GM13976 (cell line): ENCODE data around the gene SDCBP2.

ENCODE experiments used
- DNase-seq: peaks from one replicate; pipeline ENCODE4 v3.0.0; 2012; ENCODE audit warnings: low spot score
- in situ Hi-C: fragments of 300-500 bp; cut with MboI; formaldehyde crosslinking; loops from one replicate; pipeline ENCODE4 v1.12.0; 2022; ENCODE audit warnings: low sequenced_read_pairs, mixed read lengths, inconsistent platforms; ENCODE audit not compliant: unreplicated experiment
- TF ChIP-seq, protein P1 (sequence below): IDR thresholded peaks from 2 replicates; pipeline ENCODE4 v1.5.1; 2012; ENCODE audit warnings: borderline replicate concordance, mild to moderate bottlenecking; ENCODE audit not compliant: insufficient read depth; ENCODE audit errors: extremely low read depth, missing control alignments, control extremely low read depth

The SDCBP2 gene

DNA sequence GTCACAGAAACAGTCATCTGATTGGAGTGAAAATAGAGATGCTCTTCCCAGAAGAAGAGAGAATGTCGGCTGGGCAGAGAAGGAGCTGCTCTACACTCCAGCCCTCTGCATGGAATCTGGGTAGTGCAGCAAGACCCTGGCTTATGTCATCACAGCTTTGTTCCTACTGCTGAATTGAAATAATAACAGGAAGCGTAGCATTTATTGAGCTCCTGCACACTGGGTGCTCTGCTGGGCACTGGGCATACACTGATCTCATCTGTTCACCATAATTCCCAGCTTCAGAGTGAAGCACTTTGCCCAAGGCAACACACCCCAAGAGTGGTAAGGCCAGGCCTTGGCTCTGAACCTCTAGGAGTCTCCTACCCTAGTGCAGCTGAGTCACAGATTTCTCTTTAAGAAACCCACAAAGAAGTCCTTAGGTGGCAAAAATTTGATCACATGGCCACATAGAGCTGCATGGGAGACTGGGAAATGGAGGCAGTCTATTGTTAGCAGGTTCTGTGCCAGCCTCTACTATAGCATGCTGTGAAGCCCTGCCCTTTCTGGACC lies 3.9 kb upstream of the SDCBP2 start:
- DNase-seq, result no peak
- in situ Hi-C loops, result no loop called here
- TF ChIP-seq, protein P1, sequence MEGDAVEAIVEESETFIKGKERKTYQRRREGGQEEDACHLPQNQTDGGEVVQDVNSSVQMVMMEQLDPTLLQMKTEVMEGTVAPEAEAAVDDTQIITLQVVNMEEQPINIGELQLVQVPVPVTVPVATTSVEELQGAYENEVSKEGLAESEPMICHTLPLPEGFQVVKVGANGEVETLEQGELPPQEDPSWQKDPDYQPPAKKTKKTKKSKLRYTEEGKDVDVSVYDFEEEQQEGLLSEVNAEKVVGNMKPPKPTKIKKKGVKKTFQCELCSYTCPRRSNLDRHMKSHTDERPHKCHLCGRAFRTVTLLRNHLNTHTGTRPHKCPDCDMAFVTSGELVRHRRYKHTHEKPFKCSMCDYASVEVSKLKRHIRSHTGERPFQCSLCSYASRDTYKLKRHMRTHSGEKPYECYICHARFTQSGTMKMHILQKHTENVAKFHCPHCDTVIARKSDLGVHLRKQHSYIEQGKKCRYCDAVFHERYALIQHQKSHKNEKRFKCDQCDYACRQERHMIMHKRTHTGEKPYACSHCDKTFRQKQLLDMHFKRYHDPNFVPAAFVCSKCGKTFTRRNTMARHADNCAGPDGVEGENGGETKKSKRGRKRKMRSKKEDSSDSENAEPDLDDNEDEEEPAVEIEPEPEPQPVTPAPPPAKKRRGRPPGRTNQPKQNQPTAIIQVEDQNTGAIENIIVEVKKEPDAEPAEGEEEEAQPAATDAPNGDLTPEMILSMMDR, result no peak

GRCh38 chr20:1331801-1332453 lies 3.0 kb upstream of the SDCBP2 start:
- in situ Hi-C loops, result no loop called here
- no peak for DNase-seq
- TF ChIP-seq, protein P1, result no peak

DNA sequence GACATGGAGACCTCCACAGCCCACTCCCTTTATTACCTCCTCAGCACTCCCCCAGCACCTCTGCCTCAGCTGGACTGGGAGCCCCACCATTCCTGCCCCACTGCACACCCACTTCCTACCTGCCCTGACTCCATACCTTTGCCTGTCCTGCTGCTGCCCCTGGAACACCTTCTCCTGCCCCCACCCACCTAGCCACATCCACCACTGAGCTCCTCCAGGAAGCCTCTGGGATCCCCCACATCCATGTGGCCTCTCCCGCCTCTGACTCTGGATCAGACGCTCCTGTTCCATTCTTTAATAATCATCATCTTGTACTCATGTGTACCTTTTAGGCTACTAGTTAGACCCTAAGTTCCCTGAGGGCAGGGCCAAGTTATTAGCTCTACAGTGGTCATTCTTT lies 2.2 kb upstream of the SDCBP2 start:
- TF ChIP-seq, protein P1, result no peak
- in situ Hi-C loops, result no loop called here
- no peak for DNase-seq

GRCh38 chr20:1330075-1330830 lies 1.3 kb upstream of the SDCBP2 start:
- in situ Hi-C loops, result no loop called here
- DNase-seq, result no peak
- TF ChIP-seq, protein P1, result no peak

DNA sequence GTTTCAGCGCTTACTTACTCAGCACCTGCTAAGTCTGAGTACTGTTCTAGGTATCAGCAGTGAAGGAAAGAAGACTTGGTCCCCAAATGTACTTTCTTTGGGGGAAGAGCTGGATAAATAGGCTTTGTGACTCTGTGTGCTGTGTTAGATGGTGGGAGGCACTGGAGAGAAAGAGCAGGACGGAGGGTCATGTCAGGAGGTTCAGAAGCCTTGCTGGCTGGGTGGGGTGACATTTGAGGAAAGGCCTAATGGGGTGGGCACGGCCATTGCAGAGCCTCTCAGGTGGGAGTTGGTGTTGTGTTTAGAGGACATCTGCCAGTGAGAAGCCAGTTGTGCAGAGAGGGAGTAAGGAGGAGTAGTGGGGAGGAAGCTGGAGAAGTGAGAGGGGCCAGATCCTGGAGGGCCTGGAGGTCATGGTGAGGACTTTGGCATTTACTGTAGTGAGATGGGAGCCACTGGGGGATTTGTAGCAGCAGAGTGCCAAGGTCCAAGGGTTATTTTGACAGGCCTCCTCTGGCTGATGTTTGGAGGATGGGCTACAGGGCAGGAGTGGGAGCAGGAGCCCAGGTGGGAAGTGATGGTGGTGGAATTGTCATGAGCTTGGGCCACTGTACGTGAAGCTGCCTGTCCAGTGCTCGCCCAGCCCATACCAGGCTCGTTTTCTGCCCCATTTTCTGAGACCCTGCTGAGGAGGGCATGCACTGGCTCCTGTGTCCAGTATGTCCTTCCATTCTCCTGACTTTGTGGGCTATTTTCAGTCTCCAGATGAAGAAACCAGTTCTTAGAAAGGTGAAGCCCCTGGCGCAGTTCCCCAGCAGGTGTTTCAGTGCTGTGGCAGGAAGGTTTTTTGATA lies 886 bp downstream of the SDCBP2 start:
- TF ChIP-seq, protein P1, result no peak
- DNase-seq, result no peak
- in situ Hi-C loops, result no loop called here

- DNase-seq, result no peak
- TF ChIP-seq, protein P1, result no peak
- in situ Hi-C loops, result no loop called here
These were observed 1.7 kb downstream of the SDCBP2 start for GRCh38 chr20:1327241-1327653.
